GM12875 (cell line): ENCODE data around the gene BMP2K.

Experiments
- H3K4me3 ChIP-seq: one replicate; pipeline ENCODE4 v1.5.1; 2011; ENCODE audit warnings: low read depth, low read length, control low read depth
- TF ChIP-seq, protein P1 (sequence below): IDR thresholded peaks from 2 replicates; pipeline ENCODE4 v1.5.1; 2011; ENCODE audit warnings: low read depth, mild to moderate bottlenecking, control low read depth, inconsistent platforms, low read length, moderate library complexity, borderline replicate concordance; ENCODE audit not compliant: insufficient read depth

BMP2K gene

DNA sequence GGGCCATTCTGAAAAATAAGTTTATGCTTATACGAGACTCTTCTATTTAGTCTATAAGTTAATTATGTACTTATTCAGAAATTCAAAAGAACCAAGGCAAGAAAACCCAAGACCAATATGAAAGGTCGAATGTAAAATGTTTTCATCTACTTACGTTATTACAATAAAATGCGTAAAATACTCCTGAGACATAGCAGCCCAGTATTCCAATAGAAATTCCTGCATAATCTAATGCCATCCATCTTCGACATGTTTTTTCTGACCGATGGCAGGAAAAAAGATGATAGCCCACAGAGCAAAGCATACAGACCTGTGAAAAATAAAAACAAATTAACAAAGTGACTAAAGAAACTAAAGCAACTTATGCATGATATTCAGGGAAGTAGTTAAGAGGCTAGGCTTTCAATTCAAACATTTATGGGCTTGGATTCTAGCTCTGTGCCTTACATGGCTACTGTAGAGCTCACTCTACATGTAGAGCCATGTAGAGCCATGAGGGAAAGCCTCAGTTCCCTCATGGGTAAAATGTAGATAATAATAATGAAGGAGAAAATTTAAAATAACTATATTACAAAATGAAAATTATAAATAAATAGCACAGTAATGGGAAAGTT is 154.0 kb downstream of the BMP2K start:
- no peak overlapping the region for H3K4me3 ChIP-seq
- TF ChIP-seq, protein P1, sequence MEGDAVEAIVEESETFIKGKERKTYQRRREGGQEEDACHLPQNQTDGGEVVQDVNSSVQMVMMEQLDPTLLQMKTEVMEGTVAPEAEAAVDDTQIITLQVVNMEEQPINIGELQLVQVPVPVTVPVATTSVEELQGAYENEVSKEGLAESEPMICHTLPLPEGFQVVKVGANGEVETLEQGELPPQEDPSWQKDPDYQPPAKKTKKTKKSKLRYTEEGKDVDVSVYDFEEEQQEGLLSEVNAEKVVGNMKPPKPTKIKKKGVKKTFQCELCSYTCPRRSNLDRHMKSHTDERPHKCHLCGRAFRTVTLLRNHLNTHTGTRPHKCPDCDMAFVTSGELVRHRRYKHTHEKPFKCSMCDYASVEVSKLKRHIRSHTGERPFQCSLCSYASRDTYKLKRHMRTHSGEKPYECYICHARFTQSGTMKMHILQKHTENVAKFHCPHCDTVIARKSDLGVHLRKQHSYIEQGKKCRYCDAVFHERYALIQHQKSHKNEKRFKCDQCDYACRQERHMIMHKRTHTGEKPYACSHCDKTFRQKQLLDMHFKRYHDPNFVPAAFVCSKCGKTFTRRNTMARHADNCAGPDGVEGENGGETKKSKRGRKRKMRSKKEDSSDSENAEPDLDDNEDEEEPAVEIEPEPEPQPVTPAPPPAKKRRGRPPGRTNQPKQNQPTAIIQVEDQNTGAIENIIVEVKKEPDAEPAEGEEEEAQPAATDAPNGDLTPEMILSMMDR: no peak

DNA sequence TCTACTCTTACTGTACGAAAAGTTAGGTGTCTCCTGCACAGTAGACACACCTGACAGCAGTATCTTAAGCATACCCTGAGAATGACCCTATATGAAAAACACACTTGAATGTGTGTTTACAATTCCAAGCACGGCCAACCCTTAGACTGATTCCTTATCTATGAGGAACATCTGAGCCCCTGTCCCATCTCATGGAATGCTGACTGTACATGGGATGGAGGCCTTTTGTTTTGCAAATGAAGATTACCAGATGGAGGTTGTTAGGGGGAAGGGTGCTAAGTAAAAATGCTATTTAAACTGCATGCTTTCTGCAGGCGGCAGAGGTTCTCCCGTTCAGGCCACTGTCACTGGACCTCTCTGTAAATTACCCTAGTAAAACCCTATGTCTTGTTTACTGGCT is 160.8 kb downstream of the BMP2K start:
- TF ChIP-seq, protein P1: no peak
- no peak overlapping the region for H3K4me3 ChIP-seq

DNA sequence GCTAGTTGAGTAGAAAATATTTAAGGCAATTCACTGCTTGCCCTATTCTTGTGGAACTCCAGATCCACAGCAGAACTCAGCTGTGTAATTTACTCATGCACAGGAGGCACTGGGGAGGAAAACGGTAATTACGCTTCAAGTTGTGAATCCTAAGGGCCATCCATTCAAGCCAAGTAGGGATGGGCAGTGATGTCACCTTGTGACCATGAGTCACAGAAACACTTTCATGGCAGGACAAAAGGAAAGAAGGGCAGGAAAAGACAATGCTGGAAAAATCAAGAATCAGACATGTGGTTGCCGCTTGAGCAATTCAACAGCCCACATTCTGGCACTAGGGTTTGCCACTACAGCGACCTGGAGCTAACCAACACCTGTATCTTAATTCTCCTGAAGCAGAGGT is 161.7 kb downstream of the BMP2K start:
- TF ChIP-seq, protein P1: no peak

DNA sequence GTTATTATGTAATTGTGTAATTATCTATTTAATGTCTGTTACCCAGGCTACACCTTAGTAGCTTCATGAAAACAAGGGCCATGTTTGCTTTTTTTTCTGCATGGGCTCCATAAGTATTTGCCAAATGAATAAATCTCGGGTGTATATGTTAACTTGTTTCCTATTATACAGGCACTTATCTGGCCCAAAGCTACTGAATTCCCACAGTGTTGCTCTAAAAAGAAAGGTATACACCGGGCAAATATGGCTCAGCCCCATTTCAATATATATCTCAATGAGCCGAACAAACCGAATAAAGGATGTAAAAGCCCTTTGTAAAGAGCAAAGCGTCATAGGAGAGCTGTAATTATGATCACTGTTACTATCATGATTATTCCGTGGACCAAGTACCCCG is 162.3 kb downstream of the BMP2K start:
- peak overlapping the region; percentile 81 for H3K4me3 ChIP-seq
- TF ChIP-seq, protein P1: no peak

More for the DNA sequence above, 161.7 kb downstream of the BMP2K start:
- H3K4me3 ChIP-seq: no peak overlapping the region

DNA sequence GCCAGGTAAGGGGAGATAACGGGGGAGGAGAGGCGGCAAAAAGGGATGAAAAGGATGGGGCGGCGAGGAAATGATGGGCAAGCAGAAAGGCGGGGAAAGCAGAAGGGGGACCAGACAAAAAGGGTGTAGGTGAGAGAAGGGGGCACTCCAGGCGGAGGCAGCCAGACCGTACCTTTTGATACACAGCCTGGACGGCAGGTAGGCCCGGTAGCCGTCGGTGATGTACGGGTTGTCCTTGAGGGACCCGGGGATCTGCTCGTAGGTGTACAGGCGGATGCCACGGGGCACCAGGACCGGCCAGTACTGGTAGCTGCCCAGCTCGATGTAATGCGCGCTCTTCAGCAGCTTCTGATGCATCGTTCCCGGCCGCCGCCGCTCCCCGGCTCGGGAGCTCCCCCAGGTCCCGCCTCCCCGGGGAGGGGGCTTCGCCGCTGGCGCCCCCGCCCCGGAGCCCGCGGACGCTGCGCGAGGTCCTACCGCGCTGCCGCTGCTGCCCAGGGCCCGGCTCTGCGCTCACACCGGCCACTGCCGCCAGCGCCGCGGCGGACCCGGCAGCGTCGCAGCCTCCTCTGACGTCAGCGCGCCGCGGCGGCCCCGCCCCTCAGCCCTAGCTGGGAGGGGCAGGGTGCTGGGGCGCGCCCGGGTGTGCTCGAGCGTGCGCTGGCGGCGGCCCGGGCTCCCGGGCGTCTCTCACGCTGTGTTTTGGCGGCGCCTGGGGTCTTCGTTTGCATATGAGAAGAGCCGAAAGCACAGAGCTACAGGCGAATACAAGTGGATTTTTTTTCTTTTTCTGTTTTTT is 162.9 kb downstream of the BMP2K start, which contains the start of gene PAQR3:
PAQR3 (minus strand) TSS at position 571 of the 799 bp plus-strand sequence; CDS start at position 357, 214 bp downstream.
- TF ChIP-seq, protein P1: no peak
- H3K4me3 ChIP-seq: peak within 1 kb of the TSS; percentile 81

DNA sequence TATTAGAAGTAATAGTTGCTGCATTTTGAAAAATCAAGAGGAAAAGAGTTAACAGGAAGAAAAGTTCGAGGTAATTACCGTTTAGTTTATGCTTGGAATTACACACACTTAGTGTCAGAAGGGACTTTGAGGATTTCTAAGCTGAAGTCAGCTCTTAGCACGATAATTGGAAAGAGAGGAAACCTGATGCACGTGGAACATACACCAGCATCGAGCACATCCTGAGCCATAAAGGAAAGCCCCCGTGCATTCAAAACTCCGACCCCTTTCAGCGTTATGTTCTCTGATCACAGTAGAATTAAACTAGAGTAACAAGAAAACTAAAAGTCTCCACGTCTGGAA is 163.5 kb downstream of the BMP2K start:
- TF ChIP-seq, protein P1: no peak
- peak overlapping the region; percentile 16 for H3K4me3 ChIP-seq

DNA sequence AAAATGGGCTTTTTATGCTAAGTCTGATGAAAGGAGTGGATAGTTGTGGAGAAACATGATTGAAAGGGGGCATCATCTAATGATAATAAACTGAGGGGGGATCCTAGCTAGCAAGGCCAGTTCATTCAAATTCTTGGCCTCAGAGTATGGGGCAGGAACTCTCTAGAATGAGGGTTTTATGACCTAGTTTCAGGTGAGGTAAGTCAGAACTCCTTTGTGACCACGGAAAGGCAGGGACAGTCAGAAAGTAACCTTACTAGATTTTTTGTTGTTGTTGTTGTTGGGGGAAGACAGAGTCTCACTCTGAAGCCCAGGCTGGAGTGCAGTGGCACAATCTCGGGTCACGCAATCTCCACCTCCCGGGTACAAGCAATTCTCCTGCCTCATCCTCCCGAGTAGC is 164.6 kb downstream of the BMP2K start:
- TF ChIP-seq, protein P1: no peak
- no peak overlapping the region for H3K4me3 ChIP-seq
